CD8-positive, alpha-beta memory T cell (primary cell): Measurements from ENCODE around the gene POC1B. TPM values are rescaled to one million over a fixed set of nuclear protein-coding genes. Genes with fewer than 3 reads are reported as not detected.

Source experiments
- CTCF ChIA-PET: fragments of 350-600 bp; sonication (Branson Sonifier 250); formaldehyde crosslinking; loops from one replicate; lab custom pipeline; 2021; ENCODE audit warnings: antibody characterized with exemption; lab: Charles Lee
- POLR2A ChIA-PET: fragments of 350-600 bp; sonication (Branson Sonifier 250); formaldehyde crosslinking; loops from one replicate; lab custom pipeline; 2021; ENCODE audit warnings: antibody characterized with exemption; lab: Charles Lee
- DNase-seq, 5 donors: peaks; one replicate each; pipeline versions ENCODE4 v3.0.0 to v3.0.0-alpha.2; 2020 to 2022; ENCODE audit warnings: mixed read lengths in 1 of 5
- H3K27ac ChIP-seq: one replicate; pipeline ENCODE4 v1.7.0; 2013; ENCODE audit warnings: low read depth, mild to moderate bottlenecking, low read length, moderate library complexity
- H3K27me3 ChIP-seq: 2 replicates; pipeline ENCODE4 v1.7.0; 2013; ENCODE audit warnings: low read length, mild to moderate bottlenecking; ENCODE audit not compliant: insufficient read depth, poor library complexity, severe bottlenecking
- H3K36me3 ChIP-seq: 2 replicates; pipeline ENCODE4 v1.7.0; 2013; ENCODE audit warnings: mild to moderate bottlenecking, low read length, moderate library complexity; ENCODE audit not compliant: insufficient read depth
- H3K4me1 ChIP-seq: 2 replicates; pipeline ENCODE4 v1.7.0; 2013; ENCODE audit warnings: mild to moderate bottlenecking, low read length, moderate library complexity; ENCODE audit not compliant: insufficient read depth
- H3K4me3 ChIP-seq: 2 replicates; pipeline ENCODE4 v1.7.0; 2013; ENCODE audit warnings: mild to moderate bottlenecking, low read length
- H3K9me3 ChIP-seq: 2 replicates; pipeline ENCODE4 v1.7.0; 2013; ENCODE audit warnings: mild to moderate bottlenecking, low read length
- H3K27ac Mint-ChIP-seq, 8 donors: one replicate each; pipeline ENCODE4 v1.8.0; 2020 to 2021; ENCODE audit warnings: mixed read lengths in 8 of 8, mild to moderate bottlenecking in 6 of 8, inconsistent platforms in 3 of 8, moderate library complexity in 3 of 8
- H3K27me3 Mint-ChIP-seq, 2 donors: one replicate each; pipeline ENCODE4 v1.8.0; 2020 to 2021; ENCODE audit warnings: mixed read lengths in 2 of 2, mild to moderate bottlenecking in 1 of 2, moderate library complexity in 1 of 2
- H3K36me3 Mint-ChIP-seq, 3 donors: one replicate each; pipeline ENCODE4 v1.8.0; 2020 to 2021; ENCODE audit warnings: mixed read lengths in 3 of 3, inconsistent platforms in 1 of 3, mild to moderate bottlenecking in 1 of 3
- H3K4me1 Mint-ChIP-seq, 3 donors: one replicate each; pipeline ENCODE4 v1.8.0; 2020 to 2021; ENCODE audit warnings: mixed read lengths in 3 of 3, inconsistent platforms in 1 of 3, mild to moderate bottlenecking in 1 of 3
- H3K4me3 Mint-ChIP-seq, 7 donors: one replicate each; pipeline ENCODE4 v1.8.0; 2020 to 2021; ENCODE audit warnings: mixed read lengths in 7 of 7, mild to moderate bottlenecking in 6 of 7, moderate library complexity in 4 of 7, inconsistent platforms in 2 of 7
- H3K9me3 Mint-ChIP-seq, 5 donors: one replicate each; pipeline ENCODE4 v1.8.0; 2020 to 2022; ENCODE audit warnings: mixed read lengths in 5 of 5, mild to moderate bottlenecking in 3 of 5, moderate library complexity in 2 of 5, inconsistent platforms in 1 of 5
- polyA plus RNA-seq: library from polyadenylated mRNA; unstranded; fragments of 300-500 nt; fragmentation: Illumina TruSeq; gene quantifications from one replicate; pipeline ENCODE4 v1.2.3, GENCODE V29; 2021
- total RNA-seq, 2 experiments: library from RNA; stranded (reverse); gene quantifications; one replicate each; pipeline ENCODE4 v1.2.3, GENCODE V29; 2021

The POC1B gene
- total and polyA plus RNA-seq, 3 experiments from 2014 or later = 21.8 to 38.9 (median 22.6) TPM

DNA sequence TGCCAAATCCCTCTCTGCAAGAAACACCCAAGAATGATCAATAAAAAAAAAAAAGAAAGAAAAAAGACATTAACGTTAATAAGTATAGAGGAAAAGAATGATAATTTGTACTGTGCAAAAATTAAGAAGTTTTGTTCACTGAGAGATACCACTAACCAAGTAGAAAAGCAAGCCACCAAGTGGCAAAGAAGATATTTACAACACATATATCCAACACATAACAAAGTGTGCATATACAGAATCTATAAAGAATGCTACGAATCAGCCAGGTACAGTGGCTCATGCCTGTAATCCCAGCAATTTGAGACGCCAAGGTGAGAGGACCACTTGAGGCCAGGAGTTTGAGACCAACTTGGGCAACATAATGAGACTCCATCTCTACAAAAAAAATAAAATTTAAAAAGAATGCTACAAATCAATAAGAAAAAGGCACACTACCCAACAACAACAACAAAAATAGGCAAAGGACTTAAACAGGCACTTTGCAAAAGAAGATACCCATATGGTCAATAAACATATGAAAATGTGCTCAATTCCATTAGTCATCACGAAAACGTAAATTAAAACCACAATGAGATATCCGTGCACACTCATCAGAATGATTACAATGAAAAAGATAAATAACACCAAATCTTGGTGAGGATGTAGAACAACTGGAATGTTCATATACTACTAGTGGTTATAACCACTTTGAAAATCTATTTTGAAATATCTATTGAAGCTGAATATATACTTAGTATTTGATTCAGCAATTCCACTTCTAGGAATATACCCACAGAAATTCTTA is 21.1 kb downstream of the POC1B start:
- Mint-ChIP-seq H3K27me3 (no peaks in the 10 kb centered on the region), H3K36me3 (peaks cover 0 to 18% (median 12%) of the 10 kb centered on the region in 3 donors), H3K4me1 (peaks cover 26 to 47% (median 31%) of the 10 kb centered on the region in 3 donors), H3K9me3 (no peaks in the 10 kb centered on the region), H3K4me3 (no peak overlapping the region), H3K27ac (peak overlapping the region in 1 of 8 donors; percentile 17)
- POLR2A ChIA-PET = no interaction called here
- Histone ChIP-seq H3K27me3 (no peaks in the 10 kb centered on the region), H3K4me1 (no peaks in the 10 kb centered on the region), H3K27ac (no peak overlapping the region), H3K9me3 (no peaks in the 10 kb centered on the region), H3K4me3 (no peak overlapping the region), H3K36me3 (no peaks in the 10 kb centered on the region)
- CTCF ChIA-PET = no interaction called here
- DNase-seq = no peak

DNA sequence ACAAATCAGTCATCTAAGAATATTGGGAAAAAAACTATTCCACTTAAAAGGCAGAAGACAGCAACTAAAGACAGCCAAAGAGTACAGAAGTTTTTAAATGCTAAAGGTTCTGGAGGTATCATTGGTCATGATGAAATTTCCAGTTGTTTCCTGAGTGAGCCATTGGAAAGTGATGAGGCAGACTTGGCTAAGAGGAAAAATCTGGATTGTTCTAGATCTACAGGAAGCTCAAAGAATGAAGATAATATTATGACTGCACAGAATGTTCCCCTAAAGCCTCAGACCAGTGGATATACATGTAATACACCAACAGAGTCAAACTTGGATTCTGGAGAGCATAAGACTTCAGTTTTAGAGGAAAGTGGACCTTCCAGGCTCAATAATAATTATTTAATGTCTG is 24.1 kb downstream of the POC1B start:
- H3K9me3 Mint-ChIP-seq = no peaks in the 10 kb centered on the region
- ChIA-PET CTCF (no interaction called here), POLR2A (no interaction called here)
- Histone ChIP-seq H3K36me3 (no peaks in the 10 kb centered on the region), H3K27me3 (no peaks in the 10 kb centered on the region), H3K9me3 (no peaks in the 10 kb centered on the region), H3K4me1 (no peaks in the 10 kb centered on the region), H3K27ac (no peak overlapping the region), H3K4me3 (no peak overlapping the region)
- H3K27ac Mint-ChIP-seq = peak overlapping the region in 2 of 8 donors; percentile 7 to 33
- DNase-seq = no peak
- H3K27me3 Mint-ChIP-seq = no peaks in the 10 kb centered on the region
- H3K36me3 Mint-ChIP-seq = peaks cover 7 to 34% (median 17%) of the 10 kb centered on the region in 3 donors
- peaks cover 11 to 27% (median 17%) of the 10 kb centered on the region in 3 donors for H3K4me1 Mint-ChIP-seq
- H3K4me3 Mint-ChIP-seq = no peak overlapping the region

DNA sequence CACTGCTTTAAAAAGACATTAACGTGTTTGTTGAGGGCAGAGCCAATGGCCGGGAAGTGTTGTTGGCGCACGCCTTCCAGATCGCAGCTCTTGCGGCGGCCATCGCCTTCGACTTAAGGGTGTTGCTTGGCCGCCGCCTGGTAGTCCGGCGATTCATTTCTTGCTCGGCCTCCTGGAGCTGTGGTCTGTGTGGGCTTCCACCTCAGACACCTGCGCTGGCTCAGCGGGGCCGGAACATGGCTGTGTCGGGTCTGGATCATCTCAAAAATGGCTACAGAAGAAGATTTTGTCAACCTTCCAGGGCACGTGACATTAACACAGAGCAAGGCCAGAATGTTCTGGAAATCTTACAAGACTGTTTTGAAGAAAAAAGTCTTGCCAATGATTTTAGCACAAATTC is 26.0 kb downstream of the POC1B start:
- Histone ChIP-seq H3K27me3 (no peaks in the 10 kb centered on the region), H3K4me3 (no peak overlapping the region), H3K27ac (no peak overlapping the region), H3K36me3 (no peaks in the 10 kb centered on the region), H3K4me1 (no peaks in the 10 kb centered on the region), H3K9me3 (no peaks in the 10 kb centered on the region)
- H3K4me1 Mint-ChIP-seq = peaks cover 7 to 21% (median 17%) of the 10 kb centered on the region in 3 donors
- no peaks in the 10 kb centered on the region for H3K9me3 Mint-ChIP-seq
- ChIA-PET CTCF (interaction anchor here (1.0 kb wide), 1 partner anchor 26 kb away, joined by 3 read pairs; the partner anchor contains the start of gene POC1B), POLR2A (no interaction called here)
- H3K27me3 Mint-ChIP-seq = no peaks in the 10 kb centered on the region
- peaks cover 7 to 46% (median 24%) of the 10 kb centered on the region in 3 donors for H3K36me3 Mint-ChIP-seq
- no peak overlapping the region for H3K4me3 Mint-ChIP-seq
- no peak overlapping the region for H3K27ac Mint-ChIP-seq
- DNase-seq = no peak

DNA sequence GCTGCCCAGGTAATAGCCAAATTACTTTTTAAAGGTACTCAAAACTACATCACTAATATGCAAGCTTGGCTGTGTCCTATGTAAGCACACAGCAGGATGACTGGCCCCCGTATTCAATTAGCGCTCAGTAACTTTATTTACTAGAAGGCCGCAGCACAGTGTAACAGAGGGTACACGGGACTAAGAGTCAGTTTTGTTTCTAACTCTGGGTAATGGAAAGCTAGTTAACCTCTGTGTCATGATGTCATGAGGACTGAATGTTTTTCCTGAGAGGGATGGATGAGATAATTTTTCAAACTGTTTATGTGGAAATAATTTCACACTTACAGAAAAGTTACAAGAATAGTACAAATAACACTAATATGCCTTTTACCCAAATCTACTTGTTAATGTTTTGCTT is 28.4 kb downstream of the POC1B start:
- POLR2A ChIA-PET = no interaction called here
- no peak overlapping the region for H3K4me3 ChIP-seq
- no peak for DNase-seq
- H3K27ac ChIP-seq = no peak overlapping the region
- H3K36me3 ChIP-seq = no peaks in the 10 kb centered on the region
- Mint-ChIP-seq H3K9me3 (no peaks in the 10 kb centered on the region), H3K27me3 (no peaks in the 10 kb centered on the region), H3K27ac (no peak overlapping the region), H3K4me1 (peaks cover 14 to 27% (median 25%) of the 10 kb centered on the region in 3 donors), H3K4me3 (no peak overlapping the region), H3K36me3 (peaks cover 7 to 57% (median 30%) of the 10 kb centered on the region in 3 donors)
- H3K27me3 ChIP-seq = no peaks in the 10 kb centered on the region
- H3K4me1 ChIP-seq = no peaks in the 10 kb centered on the region
- H3K9me3 ChIP-seq = no peaks in the 10 kb centered on the region
- CTCF ChIA-PET = no interaction called here

DNA sequence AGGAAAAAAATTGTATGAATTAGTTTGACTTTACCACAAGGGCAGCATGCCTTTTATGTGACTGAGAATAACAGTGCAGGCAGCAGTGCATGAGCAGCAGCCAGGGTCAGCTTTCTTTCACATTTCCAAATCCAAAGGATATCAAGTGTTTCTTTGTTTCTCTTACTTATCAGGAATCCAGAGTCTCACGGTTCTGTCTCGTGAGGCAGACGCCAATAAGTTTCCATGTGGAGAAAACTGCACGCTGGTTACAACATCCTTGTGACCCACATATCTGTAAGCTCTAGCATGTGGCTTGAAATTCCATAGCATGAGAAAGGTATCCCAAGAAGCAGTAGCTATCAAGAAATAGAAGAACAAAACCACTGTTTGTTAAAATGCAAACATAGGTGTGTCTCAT is 28.8 kb downstream of the POC1B start:
- ChIA-PET POLR2A (no interaction called here), CTCF (interaction anchor here (0.8 kb wide), 1 partner anchor 478 kb away, joined by 3 read pairs; no protein-coding TSS in a partner anchor)
- Mint-ChIP-seq H3K9me3 (no peaks in the 10 kb centered on the region), H3K27ac (no peak overlapping the region), H3K36me3 (peaks cover 7 to 58% (median 30%) of the 10 kb centered on the region in 3 donors), H3K4me3 (no peak overlapping the region), H3K27me3 (no peaks in the 10 kb centered on the region), H3K4me1 (peaks cover 14 to 24% (median 22%) of the 10 kb centered on the region in 3 donors)
- Histone ChIP-seq H3K27ac (no peak overlapping the region), H3K27me3 (no peaks in the 10 kb centered on the region), H3K4me1 (no peaks in the 10 kb centered on the region), H3K4me3 (no peak overlapping the region), H3K36me3 (no peaks in the 10 kb centered on the region), H3K9me3 (no peaks in the 10 kb centered on the region)
- DNase-seq = no peak

DNA sequence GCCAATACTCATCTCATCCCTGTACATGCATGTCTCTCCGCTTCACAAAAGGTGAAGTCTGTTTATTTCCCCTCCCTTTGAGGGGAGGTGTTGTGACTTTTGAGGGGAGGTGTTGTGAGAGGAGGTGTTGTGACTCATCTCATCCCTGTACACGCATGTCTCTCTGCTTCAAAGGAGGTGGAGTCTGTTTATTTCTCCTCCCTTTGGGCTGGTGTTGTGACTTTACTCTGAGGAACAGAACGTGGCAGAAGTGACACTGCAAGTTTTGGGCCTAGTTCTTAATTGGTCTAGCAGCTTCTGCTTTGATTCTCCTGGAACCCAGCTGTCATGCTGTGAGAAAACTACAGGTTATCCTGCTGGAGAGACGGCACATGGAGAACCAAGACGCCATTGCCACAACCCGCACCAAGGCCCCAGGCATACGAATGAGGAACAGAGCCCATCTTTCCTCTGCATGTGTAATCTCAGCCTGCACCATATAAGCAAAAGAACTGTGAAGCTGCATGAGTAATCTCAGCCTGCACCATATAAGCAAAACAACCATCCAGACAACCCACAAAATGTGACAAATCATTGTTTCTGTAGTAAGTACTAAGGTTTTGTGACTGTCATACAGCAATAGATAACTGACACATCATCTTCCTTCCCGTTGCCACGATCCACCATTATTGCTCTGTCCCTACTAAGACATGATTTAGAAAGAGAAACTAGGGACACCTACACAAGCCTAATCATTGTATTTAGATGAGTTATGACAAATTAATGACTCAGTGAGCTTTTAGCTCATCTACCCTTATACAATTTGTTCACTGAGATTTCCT is 31.2 kb downstream of the POC1B start:
- no peaks in the 10 kb centered on the region for H3K4me1 ChIP-seq
- peaks cover 14 to 22% (median 15%) of the 10 kb centered on the region in 3 donors for H3K4me1 Mint-ChIP-seq
- H3K9me3 Mint-ChIP-seq = no peaks in the 10 kb centered on the region
- H3K9me3 ChIP-seq = no peaks in the 10 kb centered on the region
- POLR2A ChIA-PET = no interaction called here
- no peaks in the 10 kb centered on the region for H3K36me3 ChIP-seq
- no peak for DNase-seq
- H3K4me3 ChIP-seq = no peak overlapping the region
- no peak overlapping the region for H3K4me3 Mint-ChIP-seq
- peaks cover 7 to 61% (median 29%) of the 10 kb centered on the region in 3 donors for H3K36me3 Mint-ChIP-seq
- H3K27ac Mint-ChIP-seq = peak overlapping the region in 5 of 8 donors; percentile 18 to 85 (median 70)
- H3K27me3 ChIP-seq = no peaks in the 10 kb centered on the region
- no peak overlapping the region for H3K27ac ChIP-seq
- CTCF ChIA-PET = no interaction called here
- H3K27me3 Mint-ChIP-seq = peaks cover 0 to 1% of the 10 kb centered on the region in 2 donors

DNA sequence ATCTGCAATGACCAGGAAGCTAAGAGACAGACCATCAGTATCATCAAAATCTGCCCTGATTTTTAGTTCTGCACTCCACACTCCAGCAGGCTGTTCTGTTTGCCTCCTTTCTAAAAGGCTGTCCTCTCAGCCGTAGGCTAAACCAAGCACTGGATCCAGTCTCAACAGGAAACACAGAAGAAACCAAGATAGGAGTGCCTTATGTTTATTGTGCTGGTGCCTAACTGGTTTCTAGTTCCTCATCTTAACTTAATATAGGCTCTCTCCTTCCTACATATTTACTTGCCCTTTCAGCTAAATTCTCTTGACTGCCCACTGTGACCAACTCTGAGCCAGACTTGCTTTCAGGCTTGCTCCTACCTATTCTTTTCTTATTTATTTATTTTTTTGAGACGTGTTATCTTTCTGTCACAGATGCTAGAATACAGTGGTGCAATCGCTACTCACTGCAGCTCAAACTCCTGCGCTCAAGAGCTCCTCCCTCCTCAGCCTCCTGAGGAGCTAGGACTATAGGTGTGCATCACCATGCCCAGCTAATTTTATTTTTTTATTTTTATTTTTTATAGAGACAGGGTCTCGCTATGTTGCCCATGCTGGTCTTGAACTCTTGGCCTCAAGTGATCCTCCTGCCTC is 32.1 kb downstream of the POC1B start:
- H3K36me3 Mint-ChIP-seq = peaks cover under 1 to 63% (median 27%) of the 10 kb centered on the region in 3 donors
- peaks cover 14 to 19% (median 15%) of the 10 kb centered on the region in 3 donors for H3K4me1 Mint-ChIP-seq
- H3K27me3 ChIP-seq = no peaks in the 10 kb centered on the region
- H3K9me3 Mint-ChIP-seq = no peaks in the 10 kb centered on the region
- no peaks in the 10 kb centered on the region for H3K4me1 ChIP-seq
- H3K9me3 ChIP-seq = no peaks in the 10 kb centered on the region
- H3K4me3 ChIP-seq = no peak overlapping the region
- H3K27ac Mint-ChIP-seq = no peak overlapping the region
- POLR2A ChIA-PET = no interaction called here
- CTCF ChIA-PET = no interaction called here
- peaks cover 0 to 2% of the 10 kb centered on the region in 2 donors for H3K27me3 Mint-ChIP-seq
- DNase-seq = no peak
- no peaks in the 10 kb centered on the region for H3K36me3 ChIP-seq
- no peak overlapping the region for H3K27ac ChIP-seq
- H3K4me3 Mint-ChIP-seq = no peak overlapping the region
